Bronchial epithelial cell (primary cell): ENCODE results near the gene C6orf47. TPM values are rescaled to one million over a fixed set of nuclear protein-coding genes. Genes with fewer than 3 reads are reported as not detected.
"Not testable (repeated sequence)": the region's sequence is repeated elsewhere in the genome, so short reads cannot be mapped to it uniquely, and the experiment has no call there.

Experiments used
- DNase-seq: peaks from one replicate; pipeline ENCODE4 v3.0.0-alpha.2; 2010; ENCODE audit warnings: low read depth
- FAIRE-seq: peaks from 2 replicates; lab custom pipeline; 2011; peaks lifted over from hg19 to GRCh38; lab: Jason Lieb, UNC
- H3K27me3 ChIP-seq: 2 replicates; pipeline ENCODE4 v1.5.1; 2011; ENCODE audit warnings: low read length; ENCODE audit not compliant: control insufficient read depth, insufficient read depth
- H3K36me3 ChIP-seq: 2 replicates; pipeline ENCODE4 v1.5.1; 2011; ENCODE audit warnings: low read length; ENCODE audit not compliant: control insufficient read depth, insufficient read depth
- H3K4me3 ChIP-seq: 2 replicates; pipeline ENCODE4 v1.5.1; 2011; ENCODE audit warnings: mild to moderate bottlenecking, low read depth, low read length, control low read depth
- total RNA-seq: library from RNA; depleted of rRNA; stranded (reverse); fragments of >200 nt; gene quantifications from 2 replicates; pipeline ENCODE4 v1.2.1, GENCODE V29; 2014
- TF ChIP-seq, protein P1 (sequence below): IDR thresholded peaks from 2 replicates; pipeline ENCODE4 v1.5.1; 2011; ENCODE audit warnings: mild to moderate bottlenecking, moderate library complexity, low read length, control low read depth, inconsistent platforms; ENCODE audit not compliant: insufficient read depth, severe bottlenecking

Gene C6orf47, protein sequence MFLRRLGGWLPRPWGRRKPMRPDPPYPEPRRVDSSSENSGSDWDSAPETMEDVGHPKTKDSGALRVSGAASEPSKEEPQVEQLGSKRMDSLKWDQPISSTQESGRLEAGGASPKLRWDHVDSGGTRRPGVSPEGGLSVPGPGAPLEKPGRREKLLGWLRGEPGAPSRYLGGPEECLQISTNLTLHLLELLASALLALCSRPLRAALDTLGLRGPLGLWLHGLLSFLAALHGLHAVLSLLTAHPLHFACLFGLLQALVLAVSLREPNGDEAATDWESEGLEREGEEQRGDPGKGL
- 28.4 and 30.5 TPM in 2 replicates for total RNA-seq

DNA sequence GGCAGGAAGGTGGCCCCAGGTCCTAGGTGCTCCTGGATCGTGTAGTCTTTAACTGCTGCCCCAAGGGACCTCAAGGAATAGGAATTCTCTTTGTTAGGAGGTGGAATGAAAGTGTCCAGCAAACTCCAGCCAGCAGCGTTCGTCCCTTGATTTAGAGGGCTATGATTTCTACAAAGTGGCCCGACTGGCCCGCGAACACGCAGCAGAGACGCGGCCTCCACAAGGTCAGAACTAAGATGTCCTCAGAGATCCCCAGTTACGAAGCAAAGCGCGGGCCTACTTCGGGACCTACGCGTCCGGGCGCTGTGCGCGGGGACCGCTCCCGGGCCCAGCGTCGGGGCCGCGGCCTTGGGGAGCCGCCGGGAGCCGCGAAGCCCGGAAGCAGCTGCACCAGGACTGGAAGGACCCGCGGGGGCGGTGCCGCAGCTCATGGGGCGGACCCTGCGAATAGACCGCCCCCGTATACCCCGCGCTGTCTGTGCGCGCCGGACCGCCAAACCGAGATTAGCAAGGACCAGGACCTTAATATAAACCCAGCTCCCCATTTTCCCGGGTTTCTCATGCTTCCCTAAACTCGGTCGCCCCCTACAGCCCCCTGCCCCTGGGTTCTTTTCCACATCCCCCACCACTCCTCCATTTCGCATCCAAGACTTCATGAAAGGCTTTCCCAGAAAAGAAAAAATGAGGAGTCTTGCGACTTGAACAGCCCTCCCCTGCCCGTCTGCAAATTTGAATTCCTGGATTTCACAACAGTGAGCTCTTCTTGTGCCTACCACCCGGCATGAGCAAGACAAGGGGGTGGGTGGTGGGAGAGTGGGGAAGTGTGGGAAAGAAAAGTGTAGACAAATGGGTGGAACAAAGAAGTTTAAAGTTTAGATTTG, at the start of gene C6orf47:
Gene C6orf47, minus strand, starts transcription at position 398 of the 881 bp plus-strand sequence. CDS start 831 bp downstream, outside the sequence.
- Histone ChIP-seq H3K4me3 (peak within 1 kb of the TSS; percentile 76), H3K36me3 (peaks cover 6% of the 10 kb centered on the region), H3K27me3 (no peaks in the 10 kb centered on the region)
- FAIRE-seq (no peak), DNase-seq (peak; percentile 62)
- TF ChIP-seq, protein P1, sequence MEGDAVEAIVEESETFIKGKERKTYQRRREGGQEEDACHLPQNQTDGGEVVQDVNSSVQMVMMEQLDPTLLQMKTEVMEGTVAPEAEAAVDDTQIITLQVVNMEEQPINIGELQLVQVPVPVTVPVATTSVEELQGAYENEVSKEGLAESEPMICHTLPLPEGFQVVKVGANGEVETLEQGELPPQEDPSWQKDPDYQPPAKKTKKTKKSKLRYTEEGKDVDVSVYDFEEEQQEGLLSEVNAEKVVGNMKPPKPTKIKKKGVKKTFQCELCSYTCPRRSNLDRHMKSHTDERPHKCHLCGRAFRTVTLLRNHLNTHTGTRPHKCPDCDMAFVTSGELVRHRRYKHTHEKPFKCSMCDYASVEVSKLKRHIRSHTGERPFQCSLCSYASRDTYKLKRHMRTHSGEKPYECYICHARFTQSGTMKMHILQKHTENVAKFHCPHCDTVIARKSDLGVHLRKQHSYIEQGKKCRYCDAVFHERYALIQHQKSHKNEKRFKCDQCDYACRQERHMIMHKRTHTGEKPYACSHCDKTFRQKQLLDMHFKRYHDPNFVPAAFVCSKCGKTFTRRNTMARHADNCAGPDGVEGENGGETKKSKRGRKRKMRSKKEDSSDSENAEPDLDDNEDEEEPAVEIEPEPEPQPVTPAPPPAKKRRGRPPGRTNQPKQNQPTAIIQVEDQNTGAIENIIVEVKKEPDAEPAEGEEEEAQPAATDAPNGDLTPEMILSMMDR = no peak

DNA sequence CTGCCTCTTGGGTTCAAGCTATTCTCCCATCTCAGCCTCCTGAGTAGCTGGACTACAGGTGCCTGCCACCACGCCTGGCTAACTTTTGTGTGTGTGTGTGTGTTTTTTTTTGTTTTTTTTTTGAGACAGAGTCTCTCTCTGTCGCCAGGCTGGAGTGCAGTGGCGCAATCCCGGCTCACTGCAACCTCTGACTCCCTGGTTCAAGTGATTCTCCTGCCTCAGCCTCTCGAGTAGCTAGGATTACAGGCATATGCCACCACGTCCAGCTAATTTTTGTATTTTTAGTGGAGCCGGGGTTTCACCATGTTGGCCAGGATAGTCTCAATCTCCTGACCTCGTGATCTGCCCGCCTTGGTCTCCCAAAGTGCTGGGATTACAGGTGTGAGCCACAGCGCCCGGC, 48.6 kb upstream of the C6orf47 start:
- not testable (repeated sequence) for DNase-seq, FAIRE-seq, H3K4me3 ChIP-seq, H3K36me3 ChIP-seq, H3K27me3 ChIP-seq

DNA sequence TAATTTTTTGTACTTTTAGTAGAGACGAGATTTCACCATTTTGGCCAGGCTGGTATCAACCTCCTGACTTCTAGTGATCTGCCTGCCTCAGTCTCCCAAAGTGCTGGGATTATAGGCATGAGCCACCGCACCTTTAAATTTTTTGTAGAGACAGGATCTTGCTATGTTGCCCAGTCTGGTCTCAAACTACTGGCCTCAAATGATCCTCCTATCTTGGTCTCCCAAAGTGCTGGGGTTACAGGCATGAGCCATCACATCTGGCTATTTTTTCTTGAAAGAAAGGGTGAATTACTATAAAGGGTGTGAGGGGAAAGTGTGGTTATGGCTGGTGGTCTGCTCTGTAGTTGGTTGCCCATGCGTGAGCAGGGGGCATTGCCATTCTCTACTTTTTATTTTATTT, 47.6 kb upstream of the C6orf47 start:
- Histone ChIP-seq H3K36me3 (no peaks in the 10 kb centered on the region), H3K27me3 (no peaks in the 10 kb centered on the region), H3K4me3 (no peak overlapping the region)
- FAIRE-seq (no peak), DNase-seq (no peak)
- TF ChIP-seq, protein P1 = no peak

DNA sequence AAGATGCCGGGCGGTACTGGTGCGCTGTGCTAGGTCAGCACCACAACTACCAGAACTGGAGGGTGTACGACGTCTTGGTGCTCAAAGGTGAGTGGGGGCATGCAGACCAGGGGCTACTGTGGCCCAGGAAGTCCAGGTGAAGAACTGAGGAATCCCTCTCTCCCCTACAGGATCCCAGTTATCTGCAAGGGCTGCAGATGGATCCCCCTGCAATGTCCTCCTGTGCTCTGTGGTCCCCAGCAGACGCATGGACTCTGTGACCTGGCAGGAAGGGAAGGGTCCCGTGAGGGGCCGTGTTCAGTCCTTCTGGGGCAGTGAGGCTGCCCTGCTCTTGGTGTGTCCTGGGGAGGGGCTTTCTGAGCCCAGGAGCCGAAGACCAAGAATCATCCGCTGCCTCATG, 47.1 kb upstream of the C6orf47 start:
- Histone ChIP-seq H3K4me3 (no peak overlapping the region), H3K36me3 (no peaks in the 10 kb centered on the region), H3K27me3 (no peaks in the 10 kb centered on the region)
- TF ChIP-seq, protein P1 = no peak
- DNase-seq = no peak
- FAIRE-seq = no peak

DNA sequence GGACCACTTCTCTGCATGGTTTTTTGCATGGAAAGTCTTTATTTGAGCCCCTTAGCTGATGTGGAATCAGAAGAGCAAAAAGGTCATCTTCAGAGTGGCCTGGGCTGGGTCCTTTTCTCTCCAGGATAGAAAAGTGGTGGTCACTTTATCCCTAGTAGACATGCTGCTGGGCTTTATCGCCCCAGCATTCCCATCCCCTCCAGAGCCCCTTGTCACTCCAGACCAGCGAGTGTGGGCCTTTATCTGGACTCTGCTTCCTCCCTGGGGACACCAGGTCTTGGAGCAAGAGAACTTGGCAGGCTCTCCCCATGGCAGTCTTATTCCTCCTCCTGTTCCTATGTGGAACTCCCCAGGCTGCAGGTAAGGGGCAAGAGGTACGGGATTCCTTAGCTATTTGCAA, 46.0 kb upstream of the C6orf47 start, which contains the start of gene LY6G6F:
Gene LY6G6F, plus strand, starts transcription at position 268 of the 400 bp plus-strand sequence. Its CDS starts 41 bp downstream, at position 309.
- no peak within 1 kb of the TSS for H3K4me3 ChIP-seq
- no peaks in the 10 kb centered on the region for H3K36me3 ChIP-seq
- FAIRE-seq (no peak), DNase-seq (no peak)
- TF ChIP-seq, protein P1 = no peak
- H3K27me3 ChIP-seq = no peaks in the 10 kb centered on the region

DNA sequence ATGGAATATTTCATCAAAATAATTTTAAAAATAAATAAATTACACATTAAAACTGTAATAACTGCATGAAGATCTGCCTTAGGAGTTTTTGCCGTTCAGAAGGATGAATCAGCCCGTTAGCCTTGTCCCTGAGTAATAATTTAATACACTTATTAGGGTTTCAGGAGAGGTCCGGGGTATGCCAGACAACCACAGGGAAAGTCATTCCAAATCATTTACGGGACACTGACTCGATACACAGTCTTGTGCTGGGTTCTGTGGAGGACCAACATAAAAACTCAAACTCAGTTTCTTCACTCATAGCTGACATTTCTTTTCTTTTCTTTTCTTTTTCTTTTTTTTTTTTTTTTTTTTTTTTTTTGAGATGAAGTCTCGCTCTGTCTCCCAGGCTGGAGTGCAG, 45.4 kb upstream of the C6orf47 start:
- TF ChIP-seq, protein P1 = no peak
- FAIRE-seq (no peak), DNase-seq (no peak)
- peaks cover under 1% of the 10 kb centered on the region for H3K36me3 ChIP-seq
- H3K4me3 ChIP-seq = no peak overlapping the region
- no peaks in the 10 kb centered on the region for H3K27me3 ChIP-seq
